Measurements from ENCODE around the gene KTI12.
"Not testable (repeated sequence)": the region's sequence is repeated elsewhere in the genome, so short reads cannot be mapped to it uniquely, and the experiment has no call there.

Gene KTI12

DNA sequence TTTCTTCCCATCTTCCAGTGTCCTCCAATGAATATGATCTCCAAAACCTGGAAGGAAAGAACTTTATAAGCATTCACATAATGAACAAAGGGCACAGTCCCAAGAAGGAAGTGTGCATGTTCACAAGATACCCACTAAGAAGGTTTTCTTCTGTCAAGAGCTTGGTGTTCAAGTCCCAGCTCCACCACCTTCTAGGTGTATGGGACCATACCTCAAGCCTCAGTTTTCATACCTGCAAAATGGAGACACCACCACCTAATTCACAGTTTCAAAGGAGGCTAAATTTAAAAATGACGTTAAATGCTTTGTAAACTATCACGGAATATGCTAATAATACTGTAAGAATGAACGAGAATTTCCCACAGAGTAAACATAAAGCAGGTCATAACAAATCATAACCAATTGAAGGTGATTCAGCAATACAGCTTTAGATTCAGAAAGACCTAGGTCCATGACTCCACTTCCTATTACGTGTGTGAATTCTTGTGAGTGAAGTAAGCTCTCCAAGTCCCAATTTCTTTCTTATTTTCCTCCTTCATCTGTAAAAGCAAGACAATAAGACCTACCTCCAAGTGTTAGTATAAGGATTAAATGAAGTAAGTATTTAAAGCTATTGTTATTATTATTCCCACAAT lies 8.1 kb upstream of the KTI12 start:
- no peak for DNase-seq (ENCODE audit: low spot score)

DNA sequence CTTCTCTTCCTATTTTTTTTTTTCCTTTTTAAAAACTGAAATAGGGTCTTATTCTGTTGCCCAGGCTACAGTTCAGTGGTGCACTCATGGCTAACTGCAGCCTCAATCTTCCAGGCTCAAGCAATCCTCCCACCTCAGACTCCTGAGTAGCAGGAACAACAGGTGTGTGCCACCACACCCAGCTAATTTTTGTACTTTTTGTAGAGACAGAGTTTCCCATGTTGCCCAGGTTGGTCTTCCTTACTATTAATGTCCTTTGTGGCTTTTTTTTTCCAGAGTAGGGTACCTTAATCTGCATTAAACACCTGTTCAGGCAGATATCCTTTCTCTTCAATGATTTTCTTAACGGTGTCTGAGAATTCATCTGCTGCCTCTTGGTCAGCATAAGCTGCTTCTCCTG lies 4.3 kb upstream of the KTI12 start:
- DNase-seq (ENCODE audit: low spot score) = no peak

DNA sequence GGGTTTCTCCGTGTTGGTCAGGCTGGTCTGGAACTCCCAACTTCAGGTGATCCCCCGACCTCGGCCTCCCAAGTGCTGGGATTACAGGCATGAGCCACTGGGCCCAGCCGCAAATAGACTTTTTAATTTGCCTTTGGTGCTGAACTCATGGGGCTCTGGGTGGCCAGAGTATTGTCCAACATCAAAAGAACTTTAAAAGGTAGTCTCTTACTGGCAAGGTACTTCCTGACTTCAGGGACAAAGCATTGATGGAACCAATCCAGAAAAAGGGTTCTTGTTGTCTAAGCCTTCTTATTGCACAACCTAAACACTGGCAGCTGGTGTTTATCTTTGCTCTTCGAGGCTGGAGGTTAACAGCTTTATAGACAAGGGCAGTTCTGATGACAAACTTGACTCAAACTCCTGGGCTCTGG lies 3.8 kb upstream of the KTI12 start:
- DNase-seq (ENCODE audit: low spot score) = no peak

GRCh38 chr1:52034050-52034384 lies 407 bp upstream of the KTI12 start:
- no peak for DNase-seq (ENCODE audit: low spot score)

DNA sequence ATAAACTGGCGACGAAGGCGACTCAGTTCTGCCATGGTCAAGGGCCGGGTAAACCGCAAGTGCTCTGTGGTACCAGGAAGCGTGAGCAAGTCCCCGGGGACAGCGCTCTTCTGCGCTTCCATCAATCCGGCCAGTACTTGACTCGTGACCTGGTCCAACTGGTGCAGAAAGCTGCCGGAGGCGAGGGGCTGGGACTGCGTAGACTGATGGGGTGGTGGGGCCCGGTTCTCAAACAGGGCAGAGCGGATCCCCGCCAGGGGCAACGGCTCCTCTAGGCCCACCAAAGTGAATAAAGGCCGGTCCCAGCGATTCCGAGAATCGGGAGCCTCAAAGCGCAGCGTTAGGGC lies 852 bp downstream of the KTI12 start:
- DNase-seq (ENCODE audit: low spot score) = peak; percentile 78

GRCh38 chr1:52032124-52032784 lies 1.4 kb downstream of the KTI12 start:
- DNase-seq (ENCODE audit: low spot score) = no peak

DNA sequence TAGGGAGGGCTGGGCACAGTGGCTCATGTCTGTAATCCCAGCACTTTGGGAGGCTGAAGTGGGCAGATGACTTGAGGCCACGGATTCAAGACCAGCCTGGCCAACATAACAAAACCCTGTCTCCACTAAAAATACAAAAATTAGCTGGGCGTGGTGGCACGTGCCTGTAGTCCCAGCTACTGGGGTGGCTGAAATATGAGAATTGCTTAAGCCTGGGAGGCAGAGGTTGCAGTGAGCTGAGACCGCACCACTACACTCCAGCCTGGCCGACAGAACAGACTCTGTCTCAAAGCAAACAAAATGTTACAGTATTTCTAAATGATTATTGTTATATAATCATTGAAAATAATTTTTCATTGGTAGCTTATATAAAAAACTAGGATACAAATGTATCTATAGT lies 4.8 kb downstream of the KTI12 start:
- DNase-seq (ENCODE audit: low spot score) = not testable (repeated sequence)

DNA sequence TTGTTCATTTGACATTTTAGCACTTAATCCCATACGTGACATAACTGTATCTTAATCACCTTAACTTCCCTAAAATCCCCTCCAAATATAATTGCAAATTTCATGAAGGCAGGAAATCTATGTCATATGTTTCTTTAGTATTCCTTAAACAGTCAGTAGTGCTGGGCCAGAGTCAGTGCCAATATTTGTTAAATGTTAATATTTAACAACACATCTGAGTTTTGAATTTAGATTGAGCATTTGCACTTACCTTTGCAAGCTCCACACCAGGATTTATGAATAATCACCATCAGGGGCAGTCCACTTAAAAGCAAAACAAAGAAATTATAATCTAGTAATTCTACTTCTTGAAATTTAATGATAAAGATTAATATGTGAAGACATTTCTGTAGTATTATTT lies 5.3 kb downstream of the KTI12 start:
- no peak for DNase-seq (ENCODE audit: low spot score)

- no peak for DNase-seq (ENCODE audit: low spot score)
Measured at GRCh38 chr1:52026278-52026677, 7.3 kb downstream of the KTI12 start.

- no peak for DNase-seq (ENCODE audit: low spot score)
Measured at GRCh38 chr1:52022133-52022532, 11.5 kb downstream of the KTI12 start.

DNA sequence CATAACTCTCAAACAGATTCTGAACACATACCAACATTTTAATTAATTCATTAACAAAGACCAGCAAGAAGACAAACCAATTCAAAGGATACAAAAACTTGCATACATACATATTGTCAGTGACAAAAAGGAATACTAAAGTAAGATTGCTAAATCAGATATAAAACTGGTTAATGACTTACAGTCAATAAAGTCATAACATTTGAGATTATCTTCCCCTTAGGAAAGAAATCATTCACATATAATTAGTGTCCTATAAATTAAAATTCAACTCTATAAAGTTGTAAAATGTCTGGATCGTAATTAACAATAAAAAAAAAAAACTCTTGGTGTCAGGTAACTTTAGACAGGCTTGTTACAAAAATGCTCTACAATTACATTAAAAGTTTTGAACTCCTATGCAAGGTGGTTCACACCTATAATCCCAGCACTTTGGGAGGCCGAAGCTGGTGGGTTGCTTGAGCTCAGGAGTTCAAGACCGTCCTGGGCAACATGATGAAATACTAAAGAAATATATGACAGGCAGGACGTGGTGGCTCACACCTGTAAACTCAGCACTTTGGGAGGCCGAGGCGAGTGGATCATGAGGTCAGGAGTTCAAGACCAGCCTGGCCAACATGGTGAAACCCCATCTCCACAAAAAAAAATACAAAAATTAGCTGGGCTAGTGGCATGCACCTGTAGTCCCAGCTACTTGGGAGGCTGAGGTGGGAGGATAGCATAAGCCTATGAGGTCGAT lies 25.4 kb downstream of the KTI12 start:
- DNase-seq (ENCODE audit: low spot score) = no peak

DNA sequence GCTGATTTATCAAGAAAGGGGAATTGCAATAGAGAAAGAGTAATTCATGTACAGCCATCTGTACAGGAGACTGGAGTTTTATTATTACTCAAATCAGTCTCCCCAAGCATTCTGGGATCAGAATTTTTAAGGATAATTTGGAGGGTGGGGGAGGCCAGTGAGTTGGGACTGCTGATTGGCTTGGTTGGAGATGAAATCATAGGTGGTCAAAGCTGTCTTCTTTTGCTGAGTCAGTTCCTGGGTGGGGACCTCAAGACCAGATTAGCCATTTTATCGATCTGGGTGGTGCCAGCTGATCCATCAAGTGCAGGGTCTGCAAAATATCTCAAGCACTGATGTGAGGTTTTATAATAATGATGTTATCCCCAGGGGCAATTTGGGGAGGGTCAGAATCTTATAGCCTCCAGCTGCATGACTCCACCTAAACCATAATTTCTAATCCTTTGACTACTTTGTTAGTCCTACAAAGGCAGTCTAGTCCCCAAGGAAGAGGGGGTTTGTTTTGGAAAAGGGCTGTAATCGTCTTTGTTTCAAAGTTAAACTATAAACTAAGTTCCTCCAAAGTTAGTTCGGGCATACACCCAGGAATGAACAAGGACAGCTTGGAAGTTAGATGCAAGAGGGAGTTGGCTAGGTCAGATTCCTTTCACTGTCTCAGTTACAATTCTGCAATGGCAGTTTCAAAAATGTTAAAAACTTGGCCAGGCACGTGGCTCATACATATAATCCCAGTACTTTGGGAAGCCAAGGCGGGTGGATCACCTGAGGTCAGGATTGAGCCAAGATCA lies 26.2 kb downstream of the KTI12 start:
- DNase-seq (ENCODE audit: low spot score) = no peak

GRCh38 chr1:52006081-52006553 lies 27.5 kb downstream of the KTI12 start:
- DNase-seq (ENCODE audit: low spot score) = not testable (repeated sequence)

DNA sequence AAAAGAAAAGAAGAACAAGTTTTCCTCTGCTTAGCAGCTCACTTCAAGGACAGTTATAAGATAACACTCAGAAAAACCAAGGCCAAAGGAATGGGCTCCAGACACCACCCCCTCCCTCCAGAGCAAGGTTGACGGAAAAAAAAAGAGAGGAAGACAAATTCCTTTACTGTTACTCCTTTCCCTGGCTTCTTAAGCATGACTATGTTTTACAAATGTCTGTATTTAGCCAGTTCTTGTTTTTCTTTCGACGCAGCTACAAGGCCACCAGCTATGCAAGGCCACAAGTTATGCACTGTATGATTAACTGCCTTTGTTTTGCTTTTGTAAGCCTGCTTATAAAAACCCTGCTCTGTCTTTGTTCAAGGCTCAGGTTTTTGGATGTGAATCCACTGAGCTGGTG lies 28.1 kb downstream of the KTI12 start:
- DNase-seq (ENCODE audit: low spot score) = peak; percentile 53

DNA sequence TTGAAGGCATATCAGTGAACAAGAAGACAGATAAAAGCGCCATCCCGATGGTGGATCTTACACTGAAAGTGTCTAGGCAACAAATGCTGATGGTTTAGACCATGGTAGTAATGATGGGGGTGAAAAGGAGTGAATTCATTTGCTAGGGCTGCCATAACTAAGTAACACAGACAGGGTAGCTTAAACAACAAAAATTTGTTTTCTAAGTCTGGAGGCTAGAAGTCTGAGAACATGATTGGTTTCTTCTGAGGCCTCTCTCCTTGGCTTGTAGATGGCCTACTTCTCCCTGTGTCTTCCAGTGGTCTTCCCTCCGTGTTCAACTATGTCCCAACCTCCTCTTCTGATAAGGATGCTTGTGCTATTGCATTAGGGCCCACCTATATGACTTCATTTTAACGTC lies 29.7 kb downstream of the KTI12 start:
- DNase-seq (ENCODE audit: low spot score) = no peak

DNA sequence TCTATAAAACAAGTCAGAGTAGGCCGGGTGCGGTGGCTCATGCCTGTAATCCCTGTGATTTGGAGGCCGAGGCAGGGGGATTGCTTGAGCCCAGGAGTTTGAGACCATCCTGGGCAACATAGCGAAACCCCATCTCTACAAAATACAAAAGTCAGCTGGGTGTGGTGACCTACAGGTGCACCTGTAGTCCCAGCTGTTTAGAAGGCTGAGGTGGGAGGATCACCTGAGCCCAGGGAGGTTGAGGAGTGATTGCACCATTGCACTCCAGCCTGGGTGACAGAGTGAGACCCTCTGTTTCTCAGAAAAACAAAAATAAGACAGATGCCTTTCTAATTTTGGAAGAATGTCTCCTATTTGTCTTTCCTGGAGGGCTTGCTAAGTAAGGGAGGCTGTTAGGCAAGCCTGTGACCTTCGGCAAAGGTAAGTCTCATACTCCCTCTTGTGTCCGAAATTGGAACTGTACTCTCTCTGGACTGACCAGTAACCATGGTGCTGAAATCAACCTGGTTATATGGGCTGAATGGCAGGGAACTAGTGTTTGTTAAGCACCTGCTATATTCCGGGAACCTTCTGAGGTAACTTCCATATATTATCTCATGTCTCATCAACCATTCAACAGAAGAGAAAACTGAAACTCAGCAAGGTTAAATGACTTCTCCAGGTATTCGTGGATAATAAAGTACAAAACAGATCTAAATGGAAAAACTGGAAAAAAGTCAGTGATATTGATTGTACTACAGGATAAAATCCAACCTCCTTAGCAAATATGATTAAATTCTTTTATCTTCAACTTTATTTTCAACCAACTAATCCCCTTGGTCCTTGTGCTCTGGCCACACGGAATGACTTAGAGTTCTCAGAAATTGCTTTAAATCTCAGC lies 31.3 kb downstream of the KTI12 start:
- peak; percentile 84 for DNase-seq (ENCODE audit: low spot score)

DNA sequence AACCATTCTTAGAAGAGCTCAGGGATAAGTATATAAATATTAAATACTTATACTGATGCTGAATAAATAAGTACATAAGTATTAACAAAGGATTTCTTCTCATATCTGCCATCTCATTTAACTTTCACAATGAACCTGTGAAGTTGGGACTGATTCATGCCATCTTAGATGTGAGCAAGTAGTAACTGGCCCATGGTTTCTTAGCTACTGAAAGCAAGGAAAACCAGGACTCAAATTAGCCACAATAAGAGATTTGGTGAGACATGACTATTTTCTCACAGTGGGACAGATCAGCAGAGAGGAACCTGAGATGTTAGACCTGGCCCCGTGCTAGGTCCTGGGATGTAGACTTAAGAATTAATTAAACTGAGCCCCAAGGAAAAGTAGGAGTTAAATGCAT lies 34.9 kb downstream of the KTI12 start:
- no peak for DNase-seq (ENCODE audit: low spot score)

DNA sequence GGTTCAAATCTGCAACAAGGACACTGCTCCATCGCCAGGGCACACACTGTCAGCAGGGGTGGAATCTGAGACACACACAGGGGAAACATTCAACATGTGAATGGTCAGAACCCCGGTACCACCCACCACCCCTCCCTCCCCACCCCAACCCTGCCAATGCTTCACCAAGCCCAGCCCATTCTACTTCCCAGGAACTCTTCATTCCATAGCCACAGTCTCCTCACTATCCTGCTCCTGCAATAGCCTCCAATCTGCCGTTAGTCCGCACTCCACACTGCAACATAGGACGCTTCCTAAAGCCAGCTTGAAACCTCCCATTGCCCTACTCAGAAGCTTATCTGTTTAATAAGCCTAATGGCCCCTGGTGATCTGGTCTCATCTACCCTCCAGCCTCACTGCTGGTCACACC lies 35.6 kb downstream of the KTI12 start:
- no peak for DNase-seq (ENCODE audit: low spot score)

GRCh38 chr1:51990478-51990965 lies 43.1 kb downstream of the KTI12 start, which contains the start of gene RAB3B:
RAB3B (minus strand) TSS chr1:51990700; CDS start chr1:51977117, 13,583 bp downstream.
- peak; percentile 83 for DNase-seq (ENCODE audit: low spot score)

GRCh38 chr1:51989582-51990477 lies 43.8 kb downstream of the KTI12 start:
- DNase-seq (ENCODE audit: low spot score) = peak; percentile 23
